HL-60/S4 treated with retinoic acid at 250 ng/mL for 4 days and 3 days (cell line): ENCODE data around the gene BAHCC1.

Source experiments
- in situ Hi-C: fragments of 300-500 bp; cut with MboI; formaldehyde crosslinking; loops from 2 replicates; pipeline ENCODE4 v1.7.0; 2022; ENCODE audit warnings: low sequenced_read_pairs

Gene BAHCC1

DNA sequence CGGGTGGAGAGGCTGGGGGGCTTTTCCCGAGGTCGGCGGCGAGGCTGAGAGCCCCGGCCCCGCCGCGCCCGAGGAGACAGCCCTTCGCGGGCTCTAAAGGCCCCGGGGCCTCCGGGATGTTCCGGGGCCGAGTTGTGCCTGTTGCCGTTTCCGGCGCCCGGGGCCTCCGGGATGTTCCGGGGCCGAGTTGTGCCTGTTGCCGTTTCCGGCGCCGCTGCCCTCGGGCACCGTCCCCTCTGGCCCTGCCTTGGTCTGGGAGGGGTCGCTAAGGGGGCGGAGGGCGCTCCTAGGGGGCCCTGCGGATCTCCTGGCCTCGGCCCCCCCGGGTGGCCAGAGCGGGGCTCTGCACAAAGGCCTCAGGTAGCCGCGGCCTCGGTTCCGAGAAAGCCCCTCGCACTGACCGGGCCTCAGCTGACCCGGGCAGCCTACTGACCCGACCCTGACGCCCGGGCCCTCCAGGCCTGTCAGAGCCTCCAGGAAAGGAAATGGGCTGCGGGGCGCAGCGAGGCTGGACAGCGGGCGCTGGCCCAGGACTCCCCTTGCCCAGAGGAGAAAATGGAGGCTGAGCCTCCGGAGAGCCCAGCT lies 93.1 kb downstream of the BAHCC1 start:
- in situ Hi-C loops = loop anchor here (10.0 kb wide), 1 partner anchor 224 kb away; no protein-coding TSS in a partner anchor

DNA sequence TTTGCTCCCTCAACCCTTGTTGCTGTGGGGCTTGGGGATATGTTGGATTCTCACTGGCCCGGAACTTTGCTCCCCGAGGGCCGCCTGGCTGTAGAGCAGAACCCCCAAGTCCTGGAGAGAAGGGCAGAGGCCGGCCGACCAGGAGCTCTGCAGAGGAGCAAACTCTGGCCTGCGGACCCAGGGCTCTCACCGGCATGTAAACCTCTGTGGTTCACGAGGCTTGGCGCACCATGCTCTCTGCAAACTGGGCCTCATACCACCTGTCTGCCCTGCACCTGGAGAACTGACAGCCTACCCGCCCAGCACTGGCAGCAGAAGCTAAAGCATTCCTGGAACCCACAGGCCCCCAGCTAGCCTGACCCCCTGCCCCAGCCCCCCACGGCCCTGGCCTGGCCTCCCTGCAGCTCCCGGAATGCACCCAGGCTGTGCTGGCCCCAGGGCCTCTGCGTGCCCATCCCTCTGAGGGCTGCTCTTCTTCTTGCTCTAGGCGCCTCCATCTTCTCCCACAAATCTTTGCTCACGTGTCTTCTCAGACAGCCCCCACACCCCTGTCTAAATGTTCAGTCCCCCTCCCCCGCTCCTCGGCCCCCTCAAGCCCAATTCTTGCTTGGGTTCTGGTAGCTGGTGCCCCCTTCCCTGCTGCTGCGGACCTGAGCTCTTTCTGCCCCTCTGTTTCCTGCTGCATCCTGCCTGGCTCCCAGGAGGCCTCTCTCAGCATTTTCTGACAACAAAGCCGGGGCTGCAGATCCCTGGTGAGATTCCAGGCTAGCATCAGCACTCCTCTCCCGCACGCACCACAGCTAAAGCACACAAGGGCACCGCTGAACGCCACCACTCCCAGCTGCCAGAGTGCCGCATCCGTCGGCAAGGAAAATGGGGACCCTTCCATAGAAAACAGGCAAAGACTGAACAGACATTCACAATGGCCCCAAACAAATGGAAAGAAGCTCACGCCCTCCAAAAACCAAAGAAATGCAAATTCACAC lies 94.0 kb downstream of the BAHCC1 start:
- in situ Hi-C loops = loop anchor here (10.0 kb wide), 1 partner anchor 225 kb away; no protein-coding TSS in a partner anchor

DNA sequence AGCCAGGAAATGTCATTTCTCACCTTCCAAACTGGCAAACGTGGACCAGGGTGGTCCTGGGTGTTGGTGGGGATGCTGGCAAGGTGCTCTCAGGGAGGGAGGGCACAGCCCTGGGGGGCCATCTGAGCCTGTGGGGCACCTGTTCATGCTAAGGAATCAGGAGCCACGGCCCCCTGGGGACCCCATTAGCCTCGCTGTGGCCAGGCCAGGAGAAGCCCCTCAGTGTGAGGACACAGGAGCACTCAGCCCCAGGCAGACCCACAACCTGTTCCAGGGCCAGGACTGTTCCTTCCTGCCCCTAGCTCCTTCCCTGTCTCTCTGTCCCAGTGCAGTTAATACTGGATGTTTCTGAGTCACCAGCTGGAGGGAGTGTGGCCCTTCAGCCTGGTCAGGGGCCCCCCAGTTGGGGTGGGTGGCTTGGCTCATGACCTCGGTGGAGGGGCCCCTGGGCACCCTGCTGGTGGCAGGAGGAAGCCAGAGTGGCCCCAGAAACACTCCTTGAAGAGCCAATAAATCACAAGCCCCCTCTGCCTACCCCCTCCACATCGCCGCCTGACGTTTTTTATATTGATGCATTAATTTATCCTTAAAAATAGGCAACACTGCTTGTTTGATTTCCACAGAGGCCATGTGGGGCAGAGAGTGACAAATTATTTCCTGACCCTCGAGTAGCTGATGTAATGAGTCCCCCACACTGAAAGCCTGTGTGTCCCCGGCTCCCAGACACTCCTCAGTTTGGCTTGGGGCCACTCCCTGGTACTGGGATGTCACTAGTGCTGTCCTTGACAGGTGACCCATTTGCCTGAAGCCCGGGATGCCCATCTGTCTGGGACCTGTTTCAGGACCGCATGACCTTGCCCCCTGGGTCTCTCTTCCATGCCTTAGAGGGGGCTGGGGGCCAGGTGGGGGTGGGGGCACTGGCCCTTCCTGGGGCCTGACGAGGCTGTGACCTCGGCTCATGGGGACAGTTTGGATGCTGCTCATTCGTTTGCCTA lies 95.0 kb downstream of the BAHCC1 start:
- in situ Hi-C loops = loop anchor here (10.0 kb wide), 1 partner anchor 225 kb away; no protein-coding TSS in a partner anchor

DNA sequence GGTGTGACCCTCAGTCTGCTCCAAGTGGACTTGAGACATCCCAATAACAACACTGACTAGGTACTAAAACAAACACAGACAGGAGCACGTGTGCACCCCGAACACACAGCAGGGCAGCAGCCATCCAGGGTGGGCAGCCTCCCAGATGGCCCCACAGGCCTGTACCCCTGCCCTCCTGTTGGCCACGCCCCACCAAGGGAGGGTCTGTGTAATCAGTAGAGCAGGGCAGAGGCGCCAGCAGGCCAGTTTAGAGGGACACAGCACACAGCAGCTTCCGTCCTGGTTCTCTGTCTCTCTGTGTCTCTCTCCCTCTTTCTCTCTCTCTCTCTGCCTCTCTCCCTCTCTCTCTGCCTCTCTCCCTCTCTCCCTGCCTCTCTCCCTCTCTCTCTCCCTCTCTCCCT lies 95.9 kb downstream of the BAHCC1 start:
- in situ Hi-C loops = no loop called here

DNA sequence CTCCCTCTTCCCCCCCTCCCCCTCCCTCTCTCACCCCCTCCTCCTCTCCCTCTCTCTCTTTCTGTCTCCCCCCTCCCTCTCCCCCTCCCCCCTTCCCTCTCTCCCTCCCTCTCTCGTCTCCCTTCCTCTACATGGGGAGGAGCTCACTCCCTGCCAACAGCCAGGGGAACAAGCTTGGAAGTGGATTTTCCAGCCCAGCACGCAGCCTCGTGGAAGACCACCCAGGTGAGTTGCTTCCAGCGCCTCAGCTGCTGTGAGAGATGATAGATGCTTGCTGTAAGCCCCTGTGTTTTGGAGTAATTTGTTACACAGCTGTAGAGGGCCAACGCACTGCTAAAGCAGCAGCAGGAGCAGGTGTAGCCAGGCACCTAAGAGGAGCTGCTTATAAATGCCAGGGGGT lies 96.5 kb downstream of the BAHCC1 start:
- in situ Hi-C loops = no loop called here

DNA sequence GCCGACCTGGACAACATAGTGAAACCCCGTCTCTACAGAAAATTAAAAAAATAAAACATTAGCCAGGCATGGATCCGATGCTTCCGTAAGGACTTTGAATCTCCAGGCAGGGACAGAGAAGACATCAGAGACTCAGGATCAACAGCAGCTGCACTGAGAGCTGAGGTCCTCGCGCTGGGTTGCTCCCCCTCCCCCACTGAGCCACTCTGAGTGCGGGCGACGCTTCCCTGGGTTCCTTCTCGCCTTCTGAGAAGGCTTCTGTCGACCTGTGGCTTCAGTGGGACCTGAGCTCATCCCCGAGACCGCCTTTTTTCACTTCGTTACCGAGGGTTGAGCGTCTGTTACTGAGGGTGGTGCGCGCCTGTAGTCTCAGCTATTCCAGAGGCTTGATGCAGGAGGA lies 96.9 kb downstream of the BAHCC1 start:
- in situ Hi-C loops = no loop called here

DNA sequence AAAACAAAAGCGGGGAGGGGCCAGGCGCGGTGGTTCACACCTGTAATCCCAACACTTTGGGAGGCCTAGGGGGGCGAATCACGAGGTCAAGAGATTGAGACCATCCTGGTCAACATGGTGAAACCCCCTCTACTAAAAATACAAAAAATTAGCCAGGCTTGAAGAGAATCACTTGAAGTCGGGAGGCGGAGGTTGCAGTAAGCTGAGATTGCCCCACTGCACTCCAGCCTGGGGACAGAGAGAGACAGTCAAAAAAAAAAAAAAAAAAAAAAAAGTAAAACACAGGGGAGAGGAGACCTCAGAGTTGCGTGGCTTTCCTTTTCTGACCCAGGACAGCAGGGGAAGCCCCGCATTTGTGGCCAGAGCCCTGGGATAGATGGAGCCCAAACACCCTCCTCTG lies 97.4 kb downstream of the BAHCC1 start:
- in situ Hi-C loops = no loop called here

DNA sequence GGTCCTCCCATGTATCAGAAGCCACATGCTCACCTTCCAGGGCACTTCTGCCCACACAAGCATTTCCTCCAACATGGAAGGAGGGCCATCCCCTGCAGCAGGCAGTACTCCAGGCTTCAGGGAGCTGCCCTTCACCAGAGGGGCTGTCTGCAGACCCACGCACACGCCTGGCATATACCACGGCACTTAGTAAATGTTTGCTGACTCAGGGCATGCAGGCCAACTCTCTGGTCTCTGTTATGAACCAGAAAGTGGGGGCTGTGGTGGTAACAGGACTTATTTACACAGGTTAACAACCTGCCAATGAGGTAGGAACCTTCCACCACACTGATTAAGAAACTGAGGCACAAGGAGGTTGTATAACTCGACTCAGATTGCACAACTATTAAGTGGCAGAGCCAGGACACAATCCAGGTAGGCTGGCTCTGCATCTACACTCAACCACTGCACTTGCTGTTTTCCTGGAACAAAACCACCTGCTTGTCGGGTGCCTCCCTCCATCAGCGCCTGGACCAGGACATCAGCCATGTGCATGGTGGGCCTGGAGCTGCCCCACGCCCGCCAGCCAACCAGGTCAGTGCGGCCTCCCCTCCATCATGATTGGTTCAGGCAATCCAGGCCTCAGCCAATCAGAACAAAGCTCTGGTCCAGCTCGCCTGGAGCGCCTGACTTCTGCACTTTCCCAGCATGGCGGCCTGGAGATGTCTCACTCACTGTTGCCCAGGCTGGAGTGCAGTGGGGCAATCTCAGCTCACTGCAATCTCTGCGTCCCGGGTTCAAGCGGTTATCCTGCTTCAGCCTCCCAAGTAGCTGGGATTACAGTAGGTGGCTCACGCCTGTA lies 98.2 kb downstream of the BAHCC1 start:
- in situ Hi-C loops = no loop called here

DNA sequence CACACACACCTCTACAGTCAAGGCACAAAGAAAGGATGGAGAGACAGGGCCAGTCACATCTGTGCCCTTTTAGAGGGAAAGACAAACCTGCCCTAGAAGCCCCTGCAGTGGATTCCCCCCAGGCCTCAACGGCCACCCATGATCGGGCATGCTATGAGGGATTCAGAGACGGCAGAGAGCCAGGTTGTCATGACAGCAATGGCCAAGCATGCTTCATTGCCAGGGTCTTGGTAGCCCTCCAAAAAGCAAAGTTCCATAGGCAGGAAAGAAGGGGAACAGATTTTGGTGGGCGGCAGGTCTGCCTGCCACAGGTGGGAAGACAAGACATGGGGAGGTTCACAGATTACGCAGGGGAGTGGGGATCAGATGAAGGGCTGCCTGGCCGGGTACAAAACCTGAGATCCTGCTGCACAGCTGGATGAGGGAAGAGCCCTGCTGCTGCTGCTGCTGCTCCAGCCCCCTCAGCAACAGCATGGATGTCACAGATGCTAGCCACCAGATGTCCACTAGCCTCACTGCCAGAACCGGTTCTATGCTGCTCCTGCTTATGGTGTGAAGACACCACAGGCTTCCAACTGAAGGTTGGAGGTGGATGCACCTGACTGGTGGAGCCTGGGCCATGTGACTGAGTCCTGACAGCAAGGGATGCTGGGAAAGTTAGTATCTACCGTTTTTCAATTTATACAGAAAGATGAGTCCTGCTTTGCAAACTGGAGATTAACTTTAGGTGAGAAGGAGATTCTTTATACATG lies 99.5 kb downstream of the BAHCC1 start:
- in situ Hi-C loops = no loop called here

DNA sequence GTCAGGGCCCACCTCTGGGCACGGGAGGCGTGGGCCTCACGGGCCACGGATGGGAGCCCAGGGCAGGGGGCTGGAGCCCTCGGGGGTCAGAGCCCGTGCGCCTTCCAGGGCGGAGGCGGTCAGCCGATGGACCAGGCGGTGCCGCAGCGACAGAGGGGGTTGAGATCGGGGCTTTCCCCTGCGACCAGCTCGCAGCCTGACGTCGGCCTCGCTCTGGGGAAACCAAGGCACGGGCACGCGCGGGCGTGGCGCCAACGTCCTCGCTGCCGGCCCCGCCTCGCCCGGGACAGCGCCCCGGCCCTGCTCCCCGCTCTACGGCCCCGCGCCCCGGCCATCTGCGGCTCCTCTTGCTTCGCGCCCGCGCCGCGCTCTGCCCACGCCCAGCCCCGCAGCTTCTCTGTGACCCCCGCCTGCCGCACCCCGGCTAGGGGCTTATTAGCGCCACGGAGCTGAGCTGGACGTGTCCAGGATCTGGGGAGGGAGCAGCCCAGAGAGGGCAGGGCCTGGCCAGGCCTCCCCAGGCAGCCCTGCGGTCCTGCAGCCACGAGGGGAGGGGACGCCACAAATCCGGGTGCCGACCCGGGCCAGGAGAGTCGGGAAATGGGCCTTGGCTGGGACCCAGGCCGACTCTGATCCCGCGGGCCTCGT lies 103.8 kb downstream of the BAHCC1 start:
- in situ Hi-C loops = no loop called here

DNA sequence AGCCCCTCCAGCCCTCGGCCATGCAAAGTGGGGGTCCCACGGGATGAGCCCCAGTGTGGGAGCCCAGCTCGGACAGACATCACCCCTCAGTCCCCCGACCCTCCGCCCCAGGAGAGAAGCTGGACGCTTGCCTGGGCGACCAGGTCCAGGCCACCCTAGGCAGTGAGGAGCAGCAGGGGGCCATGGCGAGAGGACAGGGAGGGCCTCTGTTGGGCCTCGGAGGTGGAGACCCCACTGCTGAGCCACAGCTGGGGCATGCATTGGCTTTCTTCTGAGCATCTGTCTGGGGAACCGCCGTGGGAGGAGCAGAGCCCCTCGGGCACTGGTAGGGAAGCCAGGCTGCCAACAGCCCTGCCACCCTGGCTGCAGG lies 104.3 kb downstream of the BAHCC1 start:
- in situ Hi-C loops = no loop called here

DNA sequence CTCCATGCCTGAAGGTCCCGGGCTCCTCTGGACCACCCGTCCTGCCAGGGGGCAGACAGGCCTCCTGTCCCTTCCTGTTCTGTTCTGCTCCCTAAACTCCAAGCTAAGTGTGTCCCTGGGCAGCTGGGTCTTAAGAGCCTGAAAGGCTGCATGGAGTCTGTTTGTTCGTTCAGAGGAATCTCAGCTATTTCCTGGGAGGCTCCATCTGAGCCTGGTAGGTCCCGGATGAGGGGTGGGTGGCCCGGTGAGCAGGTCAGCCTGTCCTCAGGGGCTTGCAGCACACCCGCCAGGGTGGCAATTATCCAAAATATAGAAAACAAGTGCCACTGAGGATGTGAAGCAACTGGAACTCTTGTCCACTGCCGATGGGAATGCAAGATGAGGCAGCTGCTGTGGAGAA lies 104.8 kb downstream of the BAHCC1 start:
- in situ Hi-C loops = no loop called here

DNA sequence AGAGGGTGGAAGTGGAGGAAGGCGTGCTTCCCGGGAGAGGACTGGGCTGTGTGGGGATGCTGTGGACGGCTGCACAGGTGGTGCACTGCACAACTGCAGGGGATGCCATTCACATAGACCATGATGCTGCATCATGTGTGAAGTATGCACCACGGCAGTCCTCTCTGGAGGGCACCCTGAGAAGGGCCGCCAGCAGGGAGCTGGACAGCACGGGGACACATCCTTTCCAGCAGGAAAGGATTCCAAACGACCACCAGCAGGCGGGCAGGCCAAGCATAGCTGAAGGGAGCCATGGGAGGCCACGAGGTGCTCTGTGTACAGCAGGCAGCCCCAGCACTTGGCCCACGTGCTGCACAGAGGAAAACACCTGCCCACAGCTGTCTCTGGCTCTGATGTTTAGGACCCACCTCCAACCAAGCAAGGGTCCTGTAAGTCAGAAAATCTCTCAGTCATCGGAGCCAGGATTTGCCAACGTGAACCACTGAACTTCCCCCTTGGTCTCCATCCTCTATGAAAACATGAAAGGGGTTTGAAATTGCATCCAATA lies 107.3 kb downstream of the BAHCC1 start:
- in situ Hi-C loops = no loop called here

DNA sequence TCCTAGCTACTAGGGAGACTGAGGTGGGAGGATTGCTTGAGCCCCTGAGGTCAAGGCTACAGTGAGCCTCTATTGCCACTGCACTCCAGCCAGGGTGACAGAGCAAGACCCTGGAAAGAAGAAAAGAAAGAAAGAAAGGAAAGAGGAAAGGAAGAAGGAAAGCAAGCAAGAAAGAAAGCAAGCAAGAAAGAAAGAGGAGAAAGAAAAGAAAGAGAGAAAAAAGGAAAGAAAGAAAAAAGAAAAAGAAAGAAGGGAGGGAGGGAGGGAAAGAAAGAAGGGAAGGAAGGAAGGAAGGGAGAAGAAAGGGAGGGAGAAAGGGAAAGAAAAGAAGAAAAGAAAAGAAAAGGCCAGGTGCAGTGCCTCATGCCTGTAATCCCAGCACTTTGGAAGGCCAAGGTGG lies 108.4 kb downstream of the BAHCC1 start:
- in situ Hi-C loops = no loop called here

DNA sequence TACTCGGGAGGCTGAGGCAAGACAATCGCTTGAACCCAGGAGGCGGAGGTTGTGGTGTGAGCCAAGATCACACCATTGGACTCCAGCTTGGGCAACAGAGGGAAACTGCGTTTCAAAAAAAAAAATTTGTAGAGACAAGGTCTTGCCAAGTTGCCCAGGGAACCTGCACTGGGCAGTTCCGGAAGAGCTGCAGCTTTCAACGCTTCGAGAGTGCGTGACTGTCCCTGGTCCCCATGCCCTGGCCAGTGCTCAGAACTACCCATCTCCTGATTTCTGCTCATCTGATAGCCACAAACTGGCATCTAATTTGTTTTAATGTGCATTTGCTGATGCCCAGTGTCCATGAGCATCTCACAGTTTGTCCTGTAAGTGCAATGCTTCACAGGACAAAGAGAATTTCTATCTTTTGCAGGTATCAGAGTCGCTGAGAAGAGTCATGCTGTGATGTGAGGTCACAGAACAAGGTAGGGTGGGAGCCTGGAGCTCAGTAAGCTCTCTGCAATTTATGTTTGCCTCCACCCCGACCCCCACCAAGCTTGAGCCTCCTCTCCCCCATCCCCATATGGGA lies 113.5 kb downstream of the BAHCC1 start:
- in situ Hi-C loops = no loop called here

DNA sequence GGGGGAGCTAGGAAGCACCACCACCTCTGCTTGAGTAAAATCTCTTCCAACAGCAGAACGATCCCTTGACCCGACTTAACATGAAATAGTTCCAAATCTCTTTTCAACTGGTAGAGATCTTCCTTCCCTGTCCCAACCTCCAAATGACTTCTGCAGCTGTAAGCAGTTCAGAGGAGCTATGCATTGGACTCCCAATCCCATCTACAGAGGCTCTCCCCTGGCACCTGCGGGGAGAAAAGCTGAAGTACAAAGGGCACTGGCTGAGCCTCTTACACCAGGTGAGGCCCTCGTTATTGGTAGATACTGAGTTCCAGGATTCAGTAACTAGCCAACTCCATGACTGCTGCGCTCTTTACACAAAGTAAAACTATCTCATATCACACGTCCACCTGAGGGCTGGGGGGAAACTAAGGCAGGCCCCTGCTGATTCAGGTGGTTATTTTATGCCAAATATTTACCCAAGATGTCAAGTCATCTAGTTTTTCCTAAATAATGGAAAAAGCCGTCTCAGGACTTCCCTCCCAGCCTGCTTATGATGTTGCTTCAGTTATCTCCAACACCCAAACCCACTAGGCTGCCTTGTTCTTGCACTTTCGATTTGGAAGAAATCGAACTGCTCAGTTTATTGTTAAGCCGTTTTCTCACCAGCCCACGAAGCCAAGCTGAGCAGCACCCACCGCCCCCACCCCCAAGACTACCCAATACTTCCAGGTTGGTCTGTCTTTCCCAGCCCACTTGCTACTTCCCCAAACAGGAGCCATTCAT lies 114.1 kb downstream of the BAHCC1 start:
- in situ Hi-C loops = no loop called here

DNA sequence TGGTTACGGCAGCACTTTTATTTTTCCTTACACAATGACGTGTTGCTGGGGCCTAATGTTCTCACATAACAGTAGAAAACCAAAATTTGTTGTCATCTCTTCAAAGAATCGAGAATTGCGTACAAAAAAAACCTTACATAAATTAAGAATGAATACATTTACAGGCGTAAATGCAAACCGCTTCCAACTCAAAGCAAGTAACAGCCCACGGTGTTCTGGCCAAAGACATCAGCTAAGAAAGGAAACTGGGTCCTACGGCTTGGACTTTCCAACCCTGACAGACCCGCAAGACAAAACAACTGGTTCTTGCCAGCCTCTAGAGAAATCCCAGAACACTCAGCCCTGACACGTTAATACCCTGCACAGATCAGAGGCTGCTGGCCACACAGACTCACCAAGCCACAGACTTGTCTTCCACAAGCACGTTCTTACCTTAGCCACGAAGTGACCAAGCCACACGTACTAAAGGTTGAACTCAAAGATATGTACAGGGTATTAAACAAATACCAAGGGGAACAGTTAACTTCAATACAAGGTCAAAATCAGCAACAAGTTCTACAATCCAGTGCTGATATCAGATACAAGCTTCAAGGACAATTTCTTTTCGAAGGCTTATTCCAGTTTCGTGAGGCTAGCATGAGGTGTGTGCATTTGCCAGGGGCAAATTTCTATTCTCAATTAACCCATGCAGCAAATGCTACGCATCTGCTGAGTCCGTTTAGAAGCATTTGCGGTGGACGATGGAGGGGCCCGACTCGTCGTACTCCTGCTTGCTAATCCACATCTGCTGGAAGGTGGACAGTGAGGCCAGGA lies 114.9 kb downstream of the BAHCC1 start:
- in situ Hi-C loops = no loop called here
